ENCODE data around the gene SLFN11.
A peak's percentile ranks its signal among the peaks of the same experiment; 100 is the strongest.
"Not testable (repeated sequence)": the region's sequence is repeated elsewhere in the genome, so short reads cannot be mapped to it uniquely, and the experiment has no call there.

SLFN11 gene, protein sequence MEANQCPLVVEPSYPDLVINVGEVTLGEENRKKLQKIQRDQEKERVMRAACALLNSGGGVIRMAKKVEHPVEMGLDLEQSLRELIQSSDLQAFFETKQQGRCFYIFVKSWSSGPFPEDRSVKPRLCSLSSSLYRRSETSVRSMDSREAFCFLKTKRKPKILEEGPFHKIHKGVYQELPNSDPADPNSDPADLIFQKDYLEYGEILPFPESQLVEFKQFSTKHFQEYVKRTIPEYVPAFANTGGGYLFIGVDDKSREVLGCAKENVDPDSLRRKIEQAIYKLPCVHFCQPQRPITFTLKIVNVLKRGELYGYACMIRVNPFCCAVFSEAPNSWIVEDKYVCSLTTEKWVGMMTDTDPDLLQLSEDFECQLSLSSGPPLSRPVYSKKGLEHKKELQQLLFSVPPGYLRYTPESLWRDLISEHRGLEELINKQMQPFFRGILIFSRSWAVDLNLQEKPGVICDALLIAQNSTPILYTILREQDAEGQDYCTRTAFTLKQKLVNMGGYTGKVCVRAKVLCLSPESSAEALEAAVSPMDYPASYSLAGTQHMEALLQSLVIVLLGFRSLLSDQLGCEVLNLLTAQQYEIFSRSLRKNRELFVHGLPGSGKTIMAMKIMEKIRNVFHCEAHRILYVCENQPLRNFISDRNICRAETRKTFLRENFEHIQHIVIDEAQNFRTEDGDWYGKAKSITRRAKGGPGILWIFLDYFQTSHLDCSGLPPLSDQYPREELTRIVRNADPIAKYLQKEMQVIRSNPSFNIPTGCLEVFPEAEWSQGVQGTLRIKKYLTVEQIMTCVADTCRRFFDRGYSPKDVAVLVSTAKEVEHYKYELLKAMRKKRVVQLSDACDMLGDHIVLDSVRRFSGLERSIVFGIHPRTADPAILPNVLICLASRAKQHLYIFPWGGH
- total RNA-seq, result 67.9 to 106 reads per million in 2 donors

DNA sequence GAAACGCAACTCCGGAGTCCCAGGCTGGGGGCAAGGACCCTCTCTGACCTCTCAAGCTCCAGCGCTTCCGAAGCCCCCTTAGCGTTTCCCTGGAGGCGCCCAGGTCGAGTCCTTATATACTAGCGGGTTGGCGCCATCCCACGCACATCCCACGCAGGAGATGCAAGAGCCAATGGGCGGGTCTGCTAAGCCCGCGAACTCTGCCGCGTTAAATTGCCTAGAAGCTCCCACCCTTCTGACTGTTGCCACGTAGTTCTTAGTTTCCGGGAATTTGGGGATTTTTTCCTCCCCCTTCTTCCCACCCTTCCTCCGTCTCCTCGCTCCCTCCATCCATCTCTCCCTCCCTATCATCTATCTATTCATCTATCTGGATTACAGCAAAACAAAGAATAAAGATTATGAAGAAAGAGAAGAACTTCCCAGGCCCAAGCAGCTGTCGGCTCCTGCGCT, at the start of gene SLFN11:
SLFN11 (minus strand) TSS at position 88 of the 450 bp plus-strand sequence. CDS start 9,814 bp downstream, outside the sequence.
- peak; percentile 45 for DNase-seq

DNA sequence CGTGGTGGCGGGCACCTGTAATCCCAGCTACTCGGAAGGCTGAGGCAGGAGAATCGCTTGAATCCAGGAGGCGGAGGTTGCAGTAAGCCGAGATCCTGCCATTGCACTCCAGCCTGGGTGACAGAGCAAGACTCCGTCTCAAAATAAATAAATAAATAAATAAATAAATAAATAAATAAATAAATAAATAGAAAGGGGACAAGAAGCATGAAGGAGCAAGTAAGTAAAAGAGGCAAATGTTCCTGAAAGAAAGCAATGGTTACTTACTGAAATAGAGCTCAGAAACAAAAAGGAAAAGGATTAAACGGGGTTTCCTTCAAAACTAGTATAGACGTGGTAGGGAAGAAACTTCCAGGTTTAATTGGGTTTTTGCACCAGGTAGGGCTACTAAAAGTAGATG, 47.6 kb upstream of the SLFN11 start:
- DNase-seq, result not testable (repeated sequence)

DNA sequence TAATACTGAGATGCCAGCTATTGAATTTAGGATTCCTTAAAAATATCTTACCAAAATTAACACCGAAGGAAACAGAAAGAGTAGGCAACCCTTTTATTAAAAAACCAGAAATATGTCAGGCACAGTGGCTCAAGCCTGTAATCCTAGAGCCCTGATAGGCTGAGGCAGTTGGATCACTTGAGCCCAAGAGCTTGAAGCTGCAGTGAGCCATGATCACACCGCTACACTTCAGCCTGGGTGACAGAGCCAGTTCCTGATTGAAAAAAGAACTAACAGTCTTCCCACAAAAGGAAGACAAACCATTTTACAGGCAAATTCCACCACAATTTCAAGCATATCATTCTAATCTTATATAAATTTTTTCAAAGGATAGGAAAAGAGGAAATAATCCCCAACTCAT, 43.2 kb upstream of the SLFN11 start:
- no peak for DNase-seq

DNA sequence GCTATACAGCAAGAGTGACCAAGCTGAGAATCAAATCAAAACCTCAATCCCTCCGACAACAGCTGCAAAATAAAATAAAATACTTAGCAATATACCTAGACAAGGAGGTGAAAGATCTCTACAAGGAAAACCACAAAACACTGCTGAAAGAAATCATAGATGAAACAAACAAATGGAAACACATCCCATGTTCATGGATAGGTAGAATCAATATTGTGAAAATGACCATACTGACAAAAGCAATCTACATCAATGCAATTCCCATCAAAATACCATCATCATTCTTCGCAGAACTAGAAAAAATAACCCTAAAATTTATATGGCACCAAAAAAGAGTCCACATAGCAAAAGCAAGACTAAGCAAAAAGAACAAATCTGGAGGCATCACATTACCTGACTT, 41.3 kb upstream of the SLFN11 start:
- DNase-seq, result not testable (repeated sequence)

DNA sequence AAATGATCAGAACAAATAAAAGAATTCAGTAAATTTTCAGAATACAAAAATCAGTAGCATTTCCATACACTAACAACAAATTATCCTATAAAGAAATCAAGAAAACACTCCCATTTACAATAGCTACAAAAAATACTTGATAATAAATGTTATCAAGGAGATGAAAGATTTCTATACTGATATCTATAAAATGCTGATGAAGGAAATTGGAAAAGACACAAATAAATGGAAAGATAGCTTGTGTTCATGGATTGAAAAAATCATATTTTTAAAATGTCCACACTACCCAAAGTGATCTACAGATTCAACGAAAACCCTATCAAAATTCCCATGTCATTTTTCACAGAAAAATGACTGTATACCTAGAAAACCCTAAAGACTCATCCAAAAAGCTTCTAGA, 40.8 kb upstream of the SLFN11 start:
- DNase-seq, result no peak

DNA sequence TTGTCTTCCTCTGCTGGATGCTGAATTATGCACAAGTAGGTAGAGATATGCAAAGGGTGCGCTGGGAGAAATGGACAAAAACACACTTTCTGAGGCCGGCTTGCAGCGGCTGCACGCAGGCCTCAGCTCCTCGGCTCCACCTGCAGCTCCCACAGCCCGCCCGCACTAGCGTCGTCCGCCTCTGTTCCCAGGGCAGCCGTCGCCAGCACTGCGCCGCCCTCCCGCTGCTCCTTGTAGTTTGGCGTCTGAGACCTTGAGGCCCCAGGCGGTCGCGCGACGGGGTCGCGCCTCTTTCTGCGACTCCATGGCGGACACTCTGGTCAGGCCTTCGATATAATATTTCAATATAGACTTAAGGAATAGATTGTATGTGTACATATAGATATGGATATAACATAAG, 34.1 kb upstream of the SLFN11 start:
- DNase-seq, result no peak

DNA sequence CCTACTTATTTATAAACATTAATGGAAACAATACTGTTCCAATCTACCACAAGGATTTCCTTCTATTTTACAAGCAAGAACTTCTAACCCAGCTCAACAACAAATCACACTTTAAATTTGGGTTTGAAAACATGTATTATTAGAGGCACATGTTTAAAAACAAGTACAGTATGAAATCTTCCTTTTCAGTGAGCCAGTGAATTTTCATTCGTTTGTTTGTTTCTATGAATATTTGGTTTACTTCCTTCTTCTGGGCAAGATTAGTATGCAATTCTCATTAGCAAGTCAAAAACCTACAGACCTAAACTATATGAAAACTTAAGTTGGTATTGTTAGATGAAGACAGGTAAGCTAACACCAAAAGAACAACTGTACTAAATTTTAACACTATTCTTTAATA, 33.1 kb upstream of the SLFN11 start:
- no peak for DNase-seq

DNA sequence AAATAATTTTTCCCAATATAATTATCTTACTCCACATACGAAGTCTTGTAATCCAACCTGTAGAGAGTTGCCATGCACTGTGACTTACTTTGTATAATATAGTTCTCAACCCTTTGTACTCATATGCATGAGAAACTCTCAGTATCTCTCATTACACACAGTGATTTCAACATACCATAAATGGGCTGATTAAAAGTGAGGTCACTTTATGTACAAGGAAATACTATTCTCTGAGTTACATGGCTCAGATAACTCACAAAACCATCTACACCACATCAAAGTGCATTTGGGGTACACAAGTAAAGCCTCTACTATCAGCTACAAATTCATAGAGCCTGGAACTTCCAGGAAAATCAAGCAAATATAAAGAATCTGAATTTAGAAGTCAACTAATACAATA, 30.9 kb upstream of the SLFN11 start:
- DNase-seq, result no peak

DNA sequence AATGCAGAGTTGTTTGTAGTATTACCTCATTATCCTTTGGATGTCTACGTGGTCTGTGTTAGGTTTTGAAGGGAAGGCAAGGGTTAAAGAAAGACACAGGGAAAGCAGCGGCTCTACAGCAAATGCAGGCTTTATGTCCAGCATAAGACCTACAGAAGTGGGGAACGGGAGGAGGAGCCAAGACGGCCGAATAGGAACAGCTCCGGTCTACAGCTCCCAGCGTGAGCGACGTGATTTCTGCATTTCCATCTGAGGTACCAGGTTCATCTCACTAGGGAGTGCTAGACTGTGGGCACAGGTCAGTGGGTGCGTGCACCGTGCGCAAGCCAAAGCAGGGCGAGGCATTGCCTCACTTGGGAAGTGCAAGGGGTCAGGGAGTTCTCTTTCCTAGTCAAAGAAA, 20.4 kb upstream of the SLFN11 start:
- DNase-seq, result not testable (repeated sequence)

DNA sequence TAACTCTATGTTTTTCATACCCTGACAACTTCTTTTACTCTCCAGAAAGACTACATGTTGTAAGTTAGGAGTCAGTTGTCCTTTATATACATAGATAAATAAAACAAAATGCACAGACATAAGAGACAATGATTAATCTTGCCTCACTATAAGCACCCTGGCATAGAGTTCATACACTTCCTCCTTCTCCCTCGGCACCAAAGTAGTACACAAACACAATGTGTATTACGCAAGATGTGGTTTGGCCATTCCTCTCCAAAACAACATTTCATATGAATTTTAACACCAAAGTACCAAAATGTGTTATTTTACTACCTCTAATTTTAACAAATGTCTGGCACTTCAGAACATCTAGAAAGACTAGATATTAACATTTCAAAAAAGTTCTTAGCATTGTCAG, 17.2 kb upstream of the SLFN11 start:
- DNase-seq, result no peak

DNA sequence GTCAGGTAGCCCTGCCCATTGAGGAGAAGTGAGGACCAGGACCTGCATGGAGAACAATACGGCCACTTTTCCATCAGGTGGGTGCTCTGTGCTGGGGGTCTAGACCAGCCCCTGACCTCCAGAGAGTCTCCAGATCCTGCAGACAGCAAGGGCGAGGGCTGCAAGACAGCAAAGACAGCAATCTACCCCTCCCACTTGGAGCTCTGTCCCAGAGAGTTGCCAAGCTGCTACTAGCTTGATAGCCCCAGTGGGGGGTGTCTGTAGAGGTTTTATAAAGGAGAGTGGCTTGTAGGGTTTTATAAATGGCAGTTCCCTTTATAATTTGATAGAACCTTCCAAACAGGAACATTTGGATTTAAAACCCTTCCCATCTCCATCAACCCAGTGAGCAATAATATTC, 16.7 kb upstream of the SLFN11 start:
- no peak for DNase-seq

DNA sequence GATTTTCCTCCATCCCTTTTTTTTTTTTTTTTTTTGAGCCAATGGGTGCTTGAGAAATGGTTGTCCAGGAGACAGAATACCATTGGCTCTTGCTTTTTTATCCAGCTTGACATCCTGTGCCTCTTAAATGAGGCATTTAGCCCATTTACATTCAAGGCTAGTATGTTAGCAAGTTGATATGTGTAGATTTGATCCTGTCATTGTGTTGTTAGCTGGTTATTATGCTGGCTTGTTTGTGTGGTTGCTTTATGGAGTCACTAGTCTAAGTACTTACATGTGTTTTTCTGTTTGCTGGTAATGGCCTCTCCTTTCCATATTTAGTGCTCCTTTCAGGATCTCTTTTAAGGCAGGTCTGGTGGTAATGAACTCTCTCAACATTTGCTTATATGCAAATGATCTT, 14.1 kb upstream of the SLFN11 start:
- DNase-seq, result no peak

DNA sequence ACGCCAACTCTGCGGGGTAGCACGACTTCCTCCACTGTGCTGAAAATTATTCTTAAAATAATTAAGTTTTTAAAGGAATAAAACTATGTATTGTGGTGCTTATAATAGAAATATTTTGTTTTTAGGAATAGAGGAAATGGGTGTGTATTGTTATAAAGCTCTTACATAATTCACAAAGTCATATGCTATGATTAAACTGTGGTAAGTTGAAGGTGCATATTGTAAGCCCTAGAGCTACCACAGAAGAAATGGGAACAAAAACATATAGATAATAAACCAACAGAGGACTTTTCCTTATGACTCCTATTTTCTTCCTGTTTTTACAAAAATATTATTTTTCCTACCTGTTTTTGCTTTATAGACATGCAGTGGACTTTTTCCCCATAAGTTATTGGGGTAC, 4.3 kb upstream of the SLFN11 start:
- DNase-seq, result no peak

DNA sequence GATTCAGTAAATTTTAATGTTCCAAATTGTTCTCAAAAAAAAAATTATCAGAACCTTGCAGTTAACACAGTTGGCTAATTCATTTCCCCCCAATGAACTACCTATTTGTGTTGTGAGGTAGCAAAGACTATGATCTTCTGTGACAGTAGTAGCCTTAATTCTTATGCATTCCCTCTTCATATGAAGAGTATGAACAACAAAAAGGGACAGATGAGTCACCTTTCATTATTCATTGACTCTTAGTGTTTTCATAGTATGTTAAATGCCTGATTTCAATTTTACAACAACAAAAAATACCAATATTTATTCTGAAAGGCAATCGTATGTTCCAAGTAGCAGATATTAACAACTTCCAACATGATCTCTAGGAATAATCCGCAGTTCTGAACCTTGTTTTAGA, 3.6 kb upstream of the SLFN11 start:
- no peak for DNase-seq

DNA sequence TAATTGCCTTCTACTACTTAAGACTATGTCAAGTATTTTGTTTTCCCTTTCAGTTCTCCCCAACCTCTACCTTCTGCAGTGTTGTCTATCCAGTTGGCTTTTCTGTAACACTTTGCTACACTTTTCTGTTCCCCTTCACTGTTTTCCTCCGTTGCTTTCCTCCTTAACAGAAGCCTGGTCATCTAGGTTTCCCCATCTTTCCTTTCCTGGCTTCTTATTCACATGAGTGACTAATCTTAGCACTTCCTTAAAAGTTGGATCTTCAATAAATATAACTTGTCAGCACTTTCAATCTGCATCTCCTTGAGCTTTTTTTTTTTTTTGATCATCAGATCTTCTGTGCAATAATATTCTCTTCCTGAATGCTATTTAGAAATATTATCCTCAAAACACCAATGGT, 2.8 kb upstream of the SLFN11 start:
- no peak for DNase-seq

DNA sequence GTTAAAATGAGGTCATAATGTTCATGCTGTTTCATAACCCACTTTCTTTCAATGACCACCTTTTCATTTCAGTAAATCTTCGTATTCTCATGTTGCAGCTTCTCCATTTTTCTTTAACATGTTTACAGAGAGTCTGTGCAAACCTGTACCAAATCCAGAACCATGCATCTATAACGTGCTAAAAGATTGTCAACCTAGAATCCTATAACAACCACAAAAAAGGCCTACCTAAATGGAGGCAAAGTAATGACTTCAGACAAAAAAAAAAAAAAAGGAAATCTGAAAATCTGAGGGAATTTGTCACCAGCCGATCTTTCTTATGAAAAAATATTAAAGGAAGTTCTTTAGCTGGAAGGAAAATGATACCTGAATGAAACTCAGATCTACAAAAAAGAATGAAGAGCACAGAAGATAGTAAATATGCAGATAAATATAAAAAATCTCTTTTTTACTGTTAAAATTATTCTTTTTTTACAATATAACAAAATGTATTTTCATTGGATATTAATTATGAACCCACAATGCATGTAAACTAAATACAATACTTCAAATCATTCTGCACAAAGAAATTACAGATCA, 1.4 kb upstream of the SLFN11 start:
- no peak for DNase-seq

DNA sequence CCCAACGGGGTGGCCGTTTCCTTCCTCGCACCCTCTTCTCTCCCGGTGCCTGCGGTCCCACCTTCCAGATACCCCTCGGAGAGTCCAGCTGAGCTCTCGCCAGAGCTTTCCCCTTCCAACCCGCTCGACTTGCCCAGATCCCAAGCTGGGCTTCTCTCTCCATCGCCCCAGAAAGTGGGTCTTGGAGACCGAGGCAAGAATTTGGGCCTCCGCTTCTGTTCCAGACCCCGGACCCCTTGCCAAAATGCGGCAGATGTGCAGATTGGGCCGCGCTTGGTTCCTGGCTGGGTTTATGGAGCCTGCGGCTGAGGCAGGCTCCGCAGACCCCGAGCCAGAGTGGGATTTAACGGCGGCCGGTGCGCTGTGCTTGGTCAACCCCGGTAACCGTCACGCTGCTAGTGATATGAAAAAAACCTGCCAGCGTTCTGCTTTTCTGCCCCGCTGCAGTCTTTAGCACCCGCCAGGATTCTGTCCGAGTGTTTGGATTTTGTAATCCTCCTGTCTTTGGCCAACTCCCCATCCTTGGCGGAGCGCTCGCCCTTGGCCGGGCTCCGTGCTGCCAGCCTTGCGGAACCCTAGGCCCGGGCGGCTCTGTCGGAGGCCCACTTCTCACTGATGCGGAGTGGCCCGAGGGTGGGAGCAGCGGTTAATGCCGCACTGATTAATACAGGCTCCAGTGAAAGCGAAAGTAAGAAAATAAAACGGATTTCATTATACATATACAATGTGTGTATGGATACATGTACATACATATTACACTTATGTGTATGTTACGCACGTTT, 754 bp upstream of the SLFN11 start:
- DNase-seq, result peak; percentile 16

DNA sequence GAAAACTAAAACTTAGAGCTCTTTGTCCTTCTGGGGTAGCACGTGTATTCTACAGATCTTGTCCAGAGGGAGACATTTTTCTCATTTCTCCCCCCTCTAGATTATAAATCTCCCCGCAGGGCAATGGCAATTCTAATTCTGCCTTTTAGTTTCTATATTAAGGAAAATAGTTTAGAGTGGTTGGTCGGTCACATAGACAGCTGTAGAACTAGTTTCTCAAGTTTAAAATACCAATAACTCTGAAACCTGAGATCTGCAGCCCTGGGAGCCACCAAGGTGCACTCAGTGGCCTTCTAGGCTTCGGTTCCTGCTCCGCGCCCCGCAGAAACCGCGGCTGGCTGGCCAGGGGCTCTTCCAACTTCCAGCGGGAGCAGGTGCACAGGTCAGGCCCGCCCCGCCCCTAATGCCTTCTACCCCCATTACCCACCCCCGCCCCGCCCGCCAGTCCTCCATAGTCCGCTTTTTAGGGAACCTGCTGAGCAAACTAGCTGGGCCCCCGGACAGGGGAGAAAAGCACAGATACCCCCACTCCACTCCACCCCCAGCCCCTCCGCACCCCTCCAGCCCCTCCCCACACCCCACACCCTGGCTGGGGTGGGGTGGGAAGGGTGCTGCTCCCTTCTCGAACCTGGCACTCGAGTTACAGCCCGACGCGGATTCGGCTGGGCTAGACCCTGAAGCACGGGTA, 431 bp downstream of the SLFN11 start:
- peak; percentile 20 for DNase-seq

DNA sequence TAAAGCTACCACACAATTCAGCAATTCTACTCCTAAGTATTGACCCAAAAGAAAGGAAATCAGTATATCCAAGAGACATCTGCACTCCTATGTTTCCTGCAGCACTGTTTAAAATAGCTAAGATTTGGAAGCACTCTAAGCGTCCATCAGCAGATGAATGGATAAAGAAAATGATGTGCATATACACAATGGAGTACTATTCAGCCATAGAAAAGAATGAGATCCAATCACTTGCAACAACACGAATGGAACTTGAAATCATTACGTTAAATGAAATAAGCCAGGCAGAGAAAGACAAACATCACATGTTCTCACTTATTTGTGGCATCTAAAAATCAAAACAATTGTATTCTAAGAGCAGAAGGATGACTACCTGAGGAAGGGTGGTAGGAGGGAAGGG, 1.5 kb downstream of the SLFN11 start:
- DNase-seq, result no peak

DNA sequence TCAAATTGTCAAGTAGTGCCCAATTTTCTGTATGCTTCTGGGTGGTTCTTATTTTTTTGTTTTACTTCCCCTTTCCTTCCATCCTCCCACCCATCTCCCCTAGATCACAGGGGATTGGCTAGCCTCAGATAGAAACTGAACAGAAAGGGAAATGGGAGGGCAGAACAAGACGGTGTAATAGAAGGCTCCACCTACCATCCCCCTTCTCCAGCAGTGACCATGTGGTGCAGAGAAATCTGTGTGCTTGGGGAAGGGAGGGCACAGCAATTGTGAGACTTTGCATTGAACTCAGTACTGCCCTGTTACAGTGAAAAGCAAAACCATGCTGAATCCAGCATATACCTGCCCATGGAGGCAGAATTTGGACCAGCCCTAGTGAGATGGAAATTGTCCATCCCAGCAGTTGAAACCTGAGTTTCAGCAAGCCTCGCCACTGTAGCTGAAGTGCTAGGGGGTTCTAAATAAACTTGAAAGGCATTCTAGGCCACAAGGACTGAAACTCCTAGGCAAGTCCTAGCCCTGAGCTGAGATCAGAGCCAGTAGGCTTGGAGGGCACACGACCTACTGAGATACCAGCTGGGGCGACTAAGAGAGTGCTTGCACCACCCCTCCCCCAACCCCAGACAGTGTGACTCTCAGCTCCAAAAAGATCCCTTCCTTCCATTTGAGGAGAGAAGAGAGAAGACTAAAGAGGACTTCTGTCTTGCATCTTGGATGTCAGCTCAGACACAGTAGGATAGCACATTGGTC, 5.2 kb downstream of the SLFN11 start:
- DNase-seq, result no peak

DNA sequence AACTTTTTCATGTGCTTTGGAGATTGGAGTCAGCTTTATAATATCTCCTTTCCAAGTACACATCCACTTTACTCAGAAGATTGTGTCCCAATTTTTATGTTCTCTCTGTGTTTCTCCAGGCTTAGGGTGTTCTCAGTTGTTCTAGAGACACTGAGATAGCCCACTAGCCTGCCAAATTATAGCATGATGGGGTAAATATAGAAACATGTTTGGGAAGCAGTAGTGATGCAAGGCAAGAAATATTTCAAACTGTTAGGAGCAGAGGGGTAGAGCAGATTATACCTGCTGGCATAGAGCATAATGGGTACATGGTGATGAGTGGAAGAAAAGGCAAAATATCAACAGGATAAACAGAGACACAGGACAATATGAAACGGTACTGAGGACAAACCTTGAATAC, 12.4 kb downstream of the SLFN11 start:
- DNase-seq, result no peak
